Endometrial microvascular endothelial cells (primary cell): ENCODE data around the gene MAST4. TPM values are rescaled to one million over a fixed set of nuclear protein-coding genes. Genes with fewer than 3 reads are reported as not detected.

Source experiments
- in situ Hi-C: cut with HindIII; loops from 2 replicates; pipeline ENCODE4 v1.10.0; 2017; ENCODE audit warnings: low sequenced_read_pairs, low pct_unique_long_range_greater_than_20kb; ENCODE audit errors: inconsistent ontology term
- total RNA-seq: library from RNA; depleted of rRNA; stranded (reverse); fragments of >200 nt; gene quantifications from one replicate; pipeline ENCODE4 v1.2.3, GENCODE V29; 2015; ENCODE audit errors: inconsistent ontology term

The MAST4 gene
- total RNA-seq, 1 donor from 2014 or later: 29.3 TPM

DNA sequence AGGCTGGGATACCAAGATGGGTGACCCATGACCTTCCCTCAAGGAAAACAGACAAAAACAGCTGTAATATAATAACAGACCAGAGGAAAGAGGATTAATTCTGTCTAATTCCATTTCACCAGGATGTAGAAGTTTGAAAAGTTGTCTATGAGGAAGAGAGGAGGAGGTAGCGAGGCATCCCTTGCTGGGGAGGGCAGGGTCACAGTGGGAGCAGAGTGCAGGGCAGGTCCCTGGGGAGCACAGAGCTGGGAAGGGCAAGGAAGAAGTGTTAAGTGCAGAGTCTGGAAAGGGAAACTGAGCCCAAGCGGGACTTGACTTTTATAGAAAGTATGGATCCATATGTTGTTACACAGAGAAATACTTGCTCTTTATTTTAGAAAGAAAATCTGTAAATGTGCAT lies 389.8 kb downstream of the MAST4 start:
- in situ Hi-C loops: no loop called here

DNA sequence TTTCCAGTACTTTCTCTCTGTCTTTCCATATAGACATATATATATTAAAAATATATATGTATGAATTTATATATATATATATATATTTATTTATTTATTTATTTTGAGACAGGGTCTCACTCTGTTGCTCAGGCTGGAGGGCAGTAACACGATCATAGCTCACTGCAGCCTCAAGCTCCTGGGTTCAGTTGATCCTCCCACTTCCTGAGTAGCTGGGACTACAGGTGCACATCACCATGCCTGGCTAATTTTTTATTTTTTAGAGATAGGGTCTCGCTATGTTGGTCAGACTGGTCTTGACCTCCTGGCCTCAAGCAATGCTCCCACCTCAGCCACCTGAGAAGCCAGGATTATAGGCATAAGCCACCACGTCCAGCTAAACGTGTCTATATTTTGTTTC lies 390.3 kb downstream of the MAST4 start:
- in situ Hi-C loops: no loop called here

DNA sequence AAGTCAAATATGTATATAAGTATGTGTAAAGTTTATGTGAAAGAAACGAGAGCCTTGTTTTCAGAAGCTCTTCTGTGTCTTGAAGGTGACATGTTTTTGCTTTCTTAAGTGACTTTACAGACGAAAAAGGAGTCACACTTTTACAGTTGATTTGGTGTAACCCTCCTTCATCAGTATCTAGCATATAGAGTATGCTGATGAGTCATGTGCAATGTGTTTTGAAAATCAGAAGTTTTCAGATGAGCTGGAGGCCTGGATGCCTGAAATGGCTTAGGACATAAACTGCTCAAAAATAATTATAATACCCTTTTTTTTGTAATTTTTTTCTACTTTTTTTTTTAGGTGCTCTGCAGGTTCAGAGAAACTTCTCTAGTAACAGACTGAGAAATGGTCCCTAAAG lies 390.9 kb downstream of the MAST4 start:
- in situ Hi-C loops: no loop called here

- in situ Hi-C loops: no loop called here
Measured at GRCh38 chr5:66987540-66987939, 391.3 kb downstream of the MAST4 start.

GRCh38 chr5:66987949-66988838 lies 392.0 kb downstream of the MAST4 start:
- in situ Hi-C loops: no loop called here

- in situ Hi-C loops: no loop called here
Measured at GRCh38 chr5:66989286-66989685, 393.1 kb downstream of the MAST4 start.

GRCh38 chr5:66989781-66990180 lies 393.6 kb downstream of the MAST4 start:
- in situ Hi-C loops: no loop called here

DNA sequence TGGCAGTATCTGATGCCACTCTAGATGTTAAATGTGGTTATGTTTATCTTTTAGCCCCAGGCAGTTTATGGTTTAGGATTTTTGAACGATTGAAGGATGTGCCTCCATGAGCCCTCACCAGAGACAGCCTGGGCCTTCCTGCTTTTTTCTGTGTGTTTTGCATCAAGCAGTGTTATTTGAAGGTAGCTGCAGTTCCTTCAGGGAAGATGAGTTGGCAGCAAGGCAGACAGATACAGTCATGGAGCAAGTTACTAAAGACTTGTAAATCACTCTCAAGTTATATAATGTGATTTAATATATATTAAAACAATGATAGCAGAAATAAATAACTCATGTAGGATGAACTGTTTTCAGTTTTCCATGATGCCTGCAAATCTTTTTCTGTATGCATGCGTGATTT lies 395.6 kb downstream of the MAST4 start:
- in situ Hi-C loops: no loop called here

- in situ Hi-C loops: no loop called here
Measured at GRCh38 chr5:66992547-66992946, 396.4 kb downstream of the MAST4 start.

DNA sequence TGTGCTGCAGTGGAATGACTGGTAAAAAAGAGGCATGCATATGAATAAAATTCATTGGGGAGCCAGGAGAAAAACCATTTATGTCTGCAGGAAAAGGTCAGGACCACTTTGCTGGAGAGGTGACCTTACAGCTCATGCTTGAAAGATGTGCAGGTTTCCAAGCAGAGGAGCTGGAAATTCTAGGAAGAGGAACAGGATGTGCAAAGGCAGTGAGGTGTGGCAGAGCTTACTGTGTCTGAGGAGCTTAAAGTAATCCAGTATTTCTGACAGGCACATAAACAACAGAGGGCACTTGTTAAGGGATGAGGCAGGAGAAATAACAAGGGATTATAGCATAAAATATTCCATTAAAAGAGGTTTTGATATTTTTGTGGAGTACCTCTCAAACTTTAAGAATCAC lies 397.3 kb downstream of the MAST4 start:
- in situ Hi-C loops: no loop called here

- in situ Hi-C loops: no loop called here
Measured at GRCh38 chr5:66993882-66994281, 397.7 kb downstream of the MAST4 start.

DNA sequence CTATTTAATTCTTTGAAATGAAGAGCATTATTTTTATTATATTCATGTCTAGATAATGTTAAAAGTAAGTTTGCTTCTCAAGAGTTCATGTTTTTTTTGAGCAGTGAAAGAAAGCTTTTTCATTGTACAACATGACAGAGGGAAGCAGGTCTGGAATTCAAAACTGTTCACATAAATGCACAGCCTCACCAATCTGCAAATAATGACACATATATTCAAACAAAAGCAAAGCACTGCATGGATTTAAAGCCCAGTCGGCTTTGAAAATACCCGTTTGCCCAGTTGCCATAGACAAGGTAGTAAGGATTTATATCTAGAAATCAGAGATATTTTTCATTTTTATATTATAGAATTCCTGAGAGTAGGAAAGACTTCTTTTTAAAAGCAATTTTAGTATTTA lies 398.6 kb downstream of the MAST4 start:
- in situ Hi-C loops: no loop called here

- in situ Hi-C loops: no loop called here
Measured at GRCh38 chr5:67000794-67001475, 404.7 kb downstream of the MAST4 start.

GRCh38 chr5:67002832-67003684 lies 406.9 kb downstream of the MAST4 start:
- in situ Hi-C loops: no loop called here

DNA sequence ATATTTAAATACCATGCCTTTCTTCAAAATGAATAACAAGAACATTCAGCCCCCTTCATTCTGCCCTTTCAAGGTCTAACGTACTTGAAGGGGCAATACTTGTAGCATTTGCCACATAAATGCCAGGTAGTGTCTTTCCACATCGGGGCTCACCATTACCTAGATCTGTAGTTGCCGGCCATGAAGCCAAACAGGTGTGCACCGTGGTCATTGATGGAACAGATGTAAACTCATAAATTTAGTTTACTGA lies 407.4 kb downstream of the MAST4 start:
- in situ Hi-C loops: no loop called here

DNA sequence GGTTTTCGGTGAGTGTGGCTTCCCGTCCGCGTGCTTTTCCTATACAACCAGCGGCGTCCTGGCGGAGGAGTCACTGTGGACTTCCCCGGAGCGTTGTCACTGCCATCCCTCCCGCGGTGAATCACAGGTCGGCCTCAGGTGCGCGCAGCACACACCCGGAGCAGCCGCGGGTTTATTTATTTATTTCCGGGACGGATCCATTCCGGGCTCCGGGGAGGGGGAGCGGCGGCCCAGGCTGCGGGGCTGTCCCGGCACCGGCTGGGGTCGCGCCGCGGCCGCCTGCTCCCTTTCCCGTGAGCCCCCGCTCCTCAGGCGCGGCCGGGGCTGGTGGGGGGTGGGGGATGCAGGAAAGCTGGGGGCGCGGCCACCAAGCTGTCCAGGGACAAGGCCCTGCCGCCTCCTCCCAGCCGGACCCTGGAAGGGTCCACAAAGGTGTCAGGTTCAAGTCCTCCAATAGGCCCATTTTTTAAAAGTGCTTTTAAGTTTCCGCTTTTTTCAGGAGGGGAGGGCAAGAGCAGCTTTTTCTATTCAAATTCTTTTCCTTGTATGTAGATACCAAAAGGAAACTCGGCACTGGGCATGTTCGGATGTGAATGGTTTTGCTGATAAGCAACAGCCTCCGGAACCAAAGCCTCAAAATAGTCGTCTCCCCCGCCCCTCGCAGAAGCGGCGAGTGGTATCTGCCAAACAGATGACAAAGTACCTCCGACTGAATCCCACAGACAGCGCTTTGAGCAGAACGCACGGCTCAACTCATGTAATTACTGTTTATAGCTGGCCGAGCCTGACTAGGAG lies 407.9 kb downstream of the MAST4 start:
- in situ Hi-C loops: no loop called here

DNA sequence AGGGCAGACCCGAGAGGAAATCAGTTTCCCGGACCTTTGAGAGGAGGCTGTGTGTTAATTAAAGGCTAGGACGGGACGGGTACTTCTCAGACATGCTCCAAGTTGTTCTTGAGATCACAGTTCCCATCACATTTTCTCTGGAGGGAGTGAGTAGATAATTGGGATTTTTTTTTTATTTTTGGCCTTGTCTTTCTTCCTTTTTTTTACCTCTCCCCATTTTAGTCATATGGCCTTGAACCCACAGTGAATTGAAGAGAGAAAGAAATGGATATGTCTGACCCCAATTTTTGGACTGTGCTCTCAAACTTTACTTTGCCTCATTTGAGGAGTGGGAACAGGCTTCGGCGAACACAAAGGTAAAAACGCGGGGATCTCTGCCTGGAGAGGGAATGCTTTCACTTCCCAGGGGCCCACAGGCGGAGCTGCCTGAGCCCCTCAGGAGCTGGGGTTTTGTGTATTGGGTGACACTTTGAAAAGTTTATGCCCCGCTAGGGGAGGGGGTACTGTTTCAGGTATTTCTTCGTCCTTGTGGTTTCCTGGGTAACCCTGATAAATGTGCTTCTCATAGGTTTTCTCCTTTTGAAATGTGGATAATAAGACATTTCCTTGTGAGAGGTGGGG lies 408.6 kb downstream of the MAST4 start:
- in situ Hi-C loops: no loop called here

- in situ Hi-C loops: no loop called here
Measured at GRCh38 chr5:67005737-67006499, 409.7 kb downstream of the MAST4 start.
